Suprapubic skin (tissue), 3 donors: ENCODE results near the gene XRCC5.

Experiments
- EP300 ChIP-seq: sonication (generic); formaldehyde crosslinking; IDR thresholded peaks from one replicate; pipeline ENCODE4 v1.6.1; 2017; ENCODE audit warnings: antibody characterized with exemption
- TF ChIP-seq, protein P1 (sequence below), 2 donors: fragments of 200-600 bp in 1 of 2; fragments of 450-650 bp in 1 of 2; sonication (generic) in 1 of 2; IDR thresholded peaks; one replicate each; pipeline ENCODE4 v1.5.1; 2016 to 2019; ENCODE audit warnings: antibody characterized with exemption in 2 of 2, mild to moderate bottlenecking in 1 of 2, moderate library complexity in 1 of 2

DNA sequence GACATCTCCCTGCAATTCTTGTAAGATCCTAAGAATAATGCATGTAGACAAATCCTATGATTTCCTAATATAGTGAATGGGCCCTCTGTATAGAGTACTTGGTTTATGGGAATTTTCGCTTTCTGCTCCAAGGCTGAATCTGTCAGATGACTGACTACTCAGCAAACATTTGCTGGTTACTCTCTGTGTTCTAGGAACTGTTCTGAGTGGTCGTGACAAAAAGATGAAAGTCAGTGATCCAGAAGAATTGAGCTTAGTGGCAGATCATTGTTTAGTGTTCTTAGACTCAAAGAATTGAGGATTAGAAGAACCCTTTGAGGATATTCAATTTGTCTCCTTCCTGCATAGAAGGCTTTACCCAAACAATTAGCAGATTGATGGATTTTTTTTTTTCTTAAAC lies 10.0 kb downstream of the XRCC5 start:
- no peak for TF ChIP-seq EP300
- TF ChIP-seq, protein P1, sequence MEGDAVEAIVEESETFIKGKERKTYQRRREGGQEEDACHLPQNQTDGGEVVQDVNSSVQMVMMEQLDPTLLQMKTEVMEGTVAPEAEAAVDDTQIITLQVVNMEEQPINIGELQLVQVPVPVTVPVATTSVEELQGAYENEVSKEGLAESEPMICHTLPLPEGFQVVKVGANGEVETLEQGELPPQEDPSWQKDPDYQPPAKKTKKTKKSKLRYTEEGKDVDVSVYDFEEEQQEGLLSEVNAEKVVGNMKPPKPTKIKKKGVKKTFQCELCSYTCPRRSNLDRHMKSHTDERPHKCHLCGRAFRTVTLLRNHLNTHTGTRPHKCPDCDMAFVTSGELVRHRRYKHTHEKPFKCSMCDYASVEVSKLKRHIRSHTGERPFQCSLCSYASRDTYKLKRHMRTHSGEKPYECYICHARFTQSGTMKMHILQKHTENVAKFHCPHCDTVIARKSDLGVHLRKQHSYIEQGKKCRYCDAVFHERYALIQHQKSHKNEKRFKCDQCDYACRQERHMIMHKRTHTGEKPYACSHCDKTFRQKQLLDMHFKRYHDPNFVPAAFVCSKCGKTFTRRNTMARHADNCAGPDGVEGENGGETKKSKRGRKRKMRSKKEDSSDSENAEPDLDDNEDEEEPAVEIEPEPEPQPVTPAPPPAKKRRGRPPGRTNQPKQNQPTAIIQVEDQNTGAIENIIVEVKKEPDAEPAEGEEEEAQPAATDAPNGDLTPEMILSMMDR (IDR thresholded peaks at IDR 0.05) = no peak
